ENCODE data around the gene GCNT3. TPM values are rescaled to one million over a fixed set of nuclear protein-coding genes. Genes with fewer than 3 reads are reported as not detected.

GCNT3 gene
- total and polyA plus RNA-seq, 4 donors, result 0.63 to 3.7 (median 2.3) TPM

DNA sequence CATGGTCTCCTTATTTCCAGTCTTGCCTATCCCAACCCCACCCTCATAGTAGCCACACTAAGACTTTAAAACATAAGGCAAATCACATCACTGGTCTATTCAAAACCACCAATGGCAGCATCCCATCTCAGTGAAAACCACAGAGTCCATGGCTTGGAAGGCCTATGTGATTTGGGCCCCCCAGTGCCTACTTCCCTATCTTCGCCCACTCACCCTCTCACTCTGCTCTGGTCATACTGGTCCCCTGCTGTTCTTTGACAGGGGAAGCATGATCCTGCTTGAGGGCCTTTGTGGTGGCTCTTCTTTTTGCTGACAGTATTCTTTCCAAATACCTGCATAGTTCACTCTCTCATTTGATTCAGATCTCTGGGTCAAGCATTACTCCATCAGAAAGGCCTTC, 42.5 kb downstream of the GCNT3 start:
- H3K4me3 ChIP-seq, result no peak overlapping the region
- H3K36me3 ChIP-seq (ENCODE audit: control insufficient read depth in 4 of 4, insufficient read depth in 4 of 4, low read length in 4 of 4), result peaks cover 6 to 20% (median 12%) of the 10 kb centered on the region in 4 donors
- H3K27ac ChIP-seq (ENCODE audit: low read depth in 1 of 2, low read length in 1 of 2), result no peak overlapping the region
- H3K9me3 ChIP-seq (ENCODE audit: control insufficient read depth in 4 of 4, insufficient read depth in 3 of 4, low read length in 3 of 4), result no peaks in the 10 kb centered on the region
- WGBS, 2 donors, result 79 to 82% methylated on average over 1 of the region's 1 CpG
- no peaks in the 10 kb centered on the region for H3K27me3 ChIP-seq (ENCODE audit: control insufficient read depth in 3 of 3, insufficient read depth in 3 of 3, low read length in 2 of 3)
- H3K9ac ChIP-seq (ENCODE audit: insufficient read depth in 1 of 2, low read length in 2 of 2), result no peak overlapping the region
- TF ChIP-seq, protein P1, sequence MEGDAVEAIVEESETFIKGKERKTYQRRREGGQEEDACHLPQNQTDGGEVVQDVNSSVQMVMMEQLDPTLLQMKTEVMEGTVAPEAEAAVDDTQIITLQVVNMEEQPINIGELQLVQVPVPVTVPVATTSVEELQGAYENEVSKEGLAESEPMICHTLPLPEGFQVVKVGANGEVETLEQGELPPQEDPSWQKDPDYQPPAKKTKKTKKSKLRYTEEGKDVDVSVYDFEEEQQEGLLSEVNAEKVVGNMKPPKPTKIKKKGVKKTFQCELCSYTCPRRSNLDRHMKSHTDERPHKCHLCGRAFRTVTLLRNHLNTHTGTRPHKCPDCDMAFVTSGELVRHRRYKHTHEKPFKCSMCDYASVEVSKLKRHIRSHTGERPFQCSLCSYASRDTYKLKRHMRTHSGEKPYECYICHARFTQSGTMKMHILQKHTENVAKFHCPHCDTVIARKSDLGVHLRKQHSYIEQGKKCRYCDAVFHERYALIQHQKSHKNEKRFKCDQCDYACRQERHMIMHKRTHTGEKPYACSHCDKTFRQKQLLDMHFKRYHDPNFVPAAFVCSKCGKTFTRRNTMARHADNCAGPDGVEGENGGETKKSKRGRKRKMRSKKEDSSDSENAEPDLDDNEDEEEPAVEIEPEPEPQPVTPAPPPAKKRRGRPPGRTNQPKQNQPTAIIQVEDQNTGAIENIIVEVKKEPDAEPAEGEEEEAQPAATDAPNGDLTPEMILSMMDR (IDR thresholded peaks at IDR 0.05; ENCODE audit: control extremely low read depth, extremely low read depth), result no peak
- DNase-seq (no peak), ATAC-seq (ENCODE audit: insufficient read depth, low FRiP score) (no peak)
- peaks cover 0 to 27% (median 4%) of the 10 kb centered on the region in 5 donors for H3K4me1 ChIP-seq (ENCODE audit: control insufficient read depth in 5 of 5, insufficient read depth in 5 of 5, low read length in 5 of 5)

DNA sequence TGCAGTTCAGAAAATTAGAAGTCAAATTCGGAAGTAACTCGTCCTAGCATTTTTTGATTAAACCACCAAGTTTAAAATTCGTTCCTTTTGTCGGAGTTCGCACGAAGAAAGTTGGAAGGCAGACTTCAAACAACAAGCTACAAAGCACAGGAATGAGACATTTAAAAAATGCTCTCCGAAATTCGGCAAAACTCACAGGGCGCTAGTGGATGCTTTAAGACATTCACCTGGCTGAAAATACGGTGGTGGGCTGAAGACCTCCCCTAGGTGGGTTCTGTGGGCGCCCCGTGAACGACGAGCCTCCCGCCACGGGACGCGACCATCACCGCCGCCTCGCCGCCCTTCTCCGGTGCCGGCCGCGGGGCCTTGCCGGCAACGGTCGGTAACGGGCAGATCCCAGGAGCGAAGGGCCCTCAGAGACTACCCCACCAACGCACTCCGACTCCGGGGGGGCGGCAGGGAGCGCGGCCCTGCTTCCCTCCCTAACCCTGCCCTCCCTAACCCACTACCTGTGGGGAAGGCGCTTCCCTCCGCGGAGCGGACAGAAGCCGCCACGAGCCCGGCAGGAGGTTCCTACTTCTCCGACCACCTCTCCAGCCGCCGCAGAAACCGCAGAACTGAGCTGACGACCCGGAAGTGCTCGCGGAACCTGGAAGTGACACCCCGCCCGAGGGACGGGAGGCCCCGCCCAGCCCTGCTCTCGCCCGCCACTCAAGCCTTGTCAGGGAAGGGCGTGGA, 45.5 kb downstream of the GCNT3 start, which contains the start of gene GTF2A2:
TSS of gene GTF2A2 (minus strand) at position 619 of the 738 bp plus-strand sequence. CDS start 5,238 bp downstream, outside the sequence.
- peak within 1 kb of the TSS; percentile 97 for H3K4me3 ChIP-seq
- peaks cover 3 to 8% (median 7%) of the 10 kb centered on the region in 4 donors for H3K36me3 ChIP-seq (ENCODE audit: control insufficient read depth in 4 of 4, insufficient read depth in 4 of 4, low read length in 4 of 4)
- TF ChIP-seq, protein P1 (IDR thresholded peaks at IDR 0.05; ENCODE audit: control extremely low read depth, extremely low read depth), result no peak
- peaks cover 0 to 20% (median 4%) of the 10 kb centered on the region in 5 donors for H3K4me1 ChIP-seq (ENCODE audit: control insufficient read depth in 5 of 5, insufficient read depth in 5 of 5, low read length in 5 of 5)
- peak within 1 kb of the TSS; percentile 82 to 94 for H3K27ac ChIP-seq (ENCODE audit: low read depth in 1 of 2, low read length in 1 of 2)
- 0 to 1% methylated on average over 56 to 59 of the region's 59 CpGs for WGBS, 2 donors
- H3K27me3 ChIP-seq (ENCODE audit: control insufficient read depth in 3 of 3, insufficient read depth in 3 of 3, low read length in 2 of 3), result no peaks in the 10 kb centered on the region
- peak within 1 kb of the TSS; percentile 78 to 81 for H3K9ac ChIP-seq (ENCODE audit: insufficient read depth in 1 of 2, low read length in 2 of 2)
- ATAC-seq (ENCODE audit: insufficient read depth, low FRiP score) (peak; percentile 100), DNase-seq (peak; percentile 95 to 97 (median 96))
- H3K9me3 ChIP-seq (ENCODE audit: control insufficient read depth in 4 of 4, insufficient read depth in 3 of 4, low read length in 3 of 4), result no peaks in the 10 kb centered on the region

DNA sequence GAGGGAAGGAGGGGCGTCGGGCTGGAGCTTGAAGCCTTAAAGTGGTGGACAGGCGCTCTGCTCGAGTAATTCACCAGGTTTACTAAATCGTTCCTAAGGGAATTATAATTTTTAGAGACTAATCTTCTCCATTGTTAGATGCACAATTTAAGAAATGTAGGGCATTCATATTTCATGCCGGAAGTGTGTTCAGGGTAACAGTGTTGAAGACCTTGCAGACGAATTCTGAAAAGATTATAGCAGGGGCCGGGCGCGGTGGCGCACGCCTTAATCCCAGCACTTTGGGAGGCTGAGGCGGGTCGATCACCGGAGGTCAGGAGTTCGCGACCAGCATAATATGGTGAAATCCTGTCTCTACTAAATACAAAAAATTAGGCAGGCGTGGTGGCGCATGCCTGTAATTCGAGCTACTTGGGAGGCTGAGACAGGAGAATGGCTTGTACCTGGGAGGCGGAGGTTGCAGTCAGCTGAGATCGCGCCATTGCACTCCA, 46.1 kb downstream of the GCNT3 start:
- H3K9ac ChIP-seq (ENCODE audit: insufficient read depth in 1 of 2, low read length in 2 of 2), result no peak overlapping the region
- no peak for DNase-seq
- peak; percentile 12 for ATAC-seq (ENCODE audit: insufficient read depth, low FRiP score)
- no peaks in the 10 kb centered on the region for H3K9me3 ChIP-seq (ENCODE audit: control insufficient read depth in 4 of 4, insufficient read depth in 3 of 4, low read length in 3 of 4)
- H3K4me1 ChIP-seq (ENCODE audit: control insufficient read depth in 5 of 5, insufficient read depth in 5 of 5, low read length in 5 of 5), result peaks cover 0 to 20% (median 4%) of the 10 kb centered on the region in 5 donors
- 43 to 45% methylated on average over 23 of the region's 23 CpGs for WGBS, 2 donors
- H3K4me3 ChIP-seq, result no peak overlapping the region
- no peaks in the 10 kb centered on the region for H3K27me3 ChIP-seq (ENCODE audit: control insufficient read depth in 3 of 3, insufficient read depth in 3 of 3, low read length in 2 of 3)
- peak overlapping the region in 1 of 2 donors; percentile 33 for H3K27ac ChIP-seq (ENCODE audit: low read depth in 1 of 2, low read length in 1 of 2)
- H3K36me3 ChIP-seq (ENCODE audit: control insufficient read depth in 4 of 4, insufficient read depth in 4 of 4, low read length in 4 of 4), result peaks cover 4 to 7% (median 6%) of the 10 kb centered on the region in 4 donors
- TF ChIP-seq, protein P1 (IDR thresholded peaks at IDR 0.05; ENCODE audit: control extremely low read depth, extremely low read depth), result no peak
